ENCODE measurements around the gene MID1.

DNA sequence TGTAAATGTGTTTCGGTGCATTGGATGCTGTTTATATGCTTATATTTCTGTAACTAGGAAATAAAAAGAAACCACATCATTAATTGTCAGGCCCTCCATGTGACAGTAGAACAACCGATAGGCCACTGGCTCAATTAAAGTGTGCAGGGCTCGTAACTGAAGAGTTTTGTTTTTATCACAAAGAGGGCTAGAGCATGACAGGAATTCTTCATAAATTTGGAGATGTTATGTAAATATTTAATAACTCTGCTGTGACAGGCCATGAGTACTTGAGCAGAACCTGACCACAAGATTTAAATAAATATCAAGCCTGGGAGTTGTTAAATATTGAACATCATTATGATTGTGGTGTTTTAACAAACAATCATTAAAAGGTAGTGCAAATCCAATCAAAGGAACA lies 55.9 kb downstream of the MID1 start:
- TF ChIP-seq YY1 (IDR thresholded peaks at IDR 0.05; ENCODE audit: insufficient read depth, insufficient read length), result no peak
- TF ChIP-seq ZNF274 (IDR thresholded peaks at IDR 0.05; ENCODE audit: low read depth, low read length), result no peak

All from NT2/D1 (cell line).